Measurements from ENCODE around the gene CDH23.

- TF ChIP-seq SUZ12 (IDR thresholded peaks at IDR 0.05; ENCODE audit: extremely low read depth, insufficient read depth, insufficient read length) (no peak), YY1 (IDR thresholded peaks at IDR 0.05; ENCODE audit: insufficient read depth, insufficient read length) (no peak)
These were observed 209.7 kb downstream of the CDH23 start for GRCh38 chr10:71606257-71607081.

Data from NT2/D1 (cell line).